HepG2 (cell line): ENCODE data around the gene WNT5A. TPM values are rescaled to one million over a fixed set of nuclear protein-coding genes. Genes with fewer than 3 reads are reported as not detected.
A peak's percentile ranks its signal among the peaks of the same experiment; 100 is the strongest.

Experiments
- ATAC-seq: fragments of 200-7000 bp; cut with Tn5 transposase; 3 replicates; pipeline ENCODE4 v1.9.1; 2020; ENCODE audit warnings: mild to moderate bottlenecking, moderate library complexity
- BruUV-seq: library from RNA; stranded (reverse); fragments of 400-500 nt; replicated peaks from 2 replicates; lab custom pipeline; 2021; lab: Mats Ljungman, UMichigan
- CTCF ChIA-PET: fragments of 300-600 bp; formaldehyde crosslinking; extraction: SDS; loops from one replicate; lab custom pipeline; 2021; ENCODE audit warnings: low total read pairs, inconsistent platforms, low intra/inter-chr PET ratio; lab: Yijun Ruan, JAX
- POLR2A ChIA-PET: fragments of 350-600 bp; sonication (Branson Sonifier 250); formaldehyde crosslinking; loops from one replicate; lab custom pipeline; 2020; ENCODE audit warnings: antibody characterized with exemption, inconsistent platforms; lab: Yijun Ruan, JAX
- DNase-seq: peaks from one replicate; pipeline ENCODE4 v3.0.0-alpha.2; 2015; ENCODE audit warnings: low spot score
- FAIRE-seq: peaks from 3 replicates; lab custom pipeline; 2011; peaks lifted over from hg19 to GRCh38; lab: Jason Lieb, UNC
- H2AFZ ChIP-seq: one replicate; pipeline ENCODE4 v1.6.1; 2011; ENCODE audit warnings: low read length, inconsistent platforms
- H3K27ac ChIP-seq: fragments of 300-600 bp; 3 replicates; pipeline ENCODE4 v1.8.0; 2011; ENCODE audit warnings: mixed run types, mild to moderate bottlenecking, mixed read lengths, low read length, inconsistent platforms; ENCODE audit not compliant: insufficient read depth; ENCODE audit errors: extremely low read length
- H3K27me3 ChIP-seq, 2 experiments: fragments of 200-600 bp in 1 of 2; 2 replicates in 1 of 2; 3 replicates in 1 of 2; pipeline versions ENCODE4 v1.6.0 to v1.8.0; 2011; ENCODE audit warnings: low read length in 2 of 2, mild to moderate bottlenecking in 2 of 2, moderate library complexity in 2 of 2, inconsistent platforms in 1 of 2; ENCODE audit not compliant: insufficient read depth in 2 of 2, control insufficient read depth in 1 of 2
- H3K36me3 ChIP-seq, 2 experiments: fragments of 200-600 bp in 1 of 2; replicated peaks in 1 of 2; 2 replicates in 1 of 2; 3 replicates in 1 of 2; pipeline versions ENCODE4 v1.5.1 to v1.8.0; 2011; ENCODE audit warnings: low read length in 2 of 2, inconsistent platforms in 1 of 2; ENCODE audit not compliant: insufficient read depth in 2 of 2, control insufficient read depth in 1 of 2
- H3K4me1 ChIP-seq: 2 replicates; pipeline ENCODE4 v1.5.1; 2012; ENCODE audit warnings: low read length, inconsistent platforms; ENCODE audit not compliant: insufficient read depth
- H3K4me2 ChIP-seq: 2 replicates; pipeline ENCODE4 v1.6.0; 2011; ENCODE audit warnings: low read depth, low read length, inconsistent platforms
- H3K4me3 ChIP-seq, 3 experiments: fragments of 200-600 bp in 1 of 3; sonication (generic), shearing (Covaris generic) in 1 of 3; replicated peaks in 1 of 3; 2 replicates each; pipeline ENCODE4 v1.5.1; 2011 to 2016; ENCODE audit warnings: low read length in 3 of 3, inconsistent platforms in 2 of 3, low read depth in 2 of 3, mild to moderate bottlenecking in 2 of 3, control low read depth in 1 of 3, mixed read lengths in 1 of 3; ENCODE audit not compliant: insufficient read depth in 1 of 3
- H3K79me2 ChIP-seq: one replicate; pipeline ENCODE4 v1.6.1; 2011; ENCODE audit warnings: low read length, inconsistent platforms; ENCODE audit not compliant: insufficient read depth
- H3K9ac ChIP-seq: 2 replicates; pipeline ENCODE4 v1.6.0; 2011; ENCODE audit warnings: mild to moderate bottlenecking, low read depth, low read length, inconsistent platforms; ENCODE audit not compliant: insufficient read depth
- H3K9me3 ChIP-seq: 2 replicates; pipeline ENCODE4 v1.5.1; 2012; ENCODE audit warnings: mild to moderate bottlenecking, low read length
- H4K20me1 ChIP-seq: 2 replicates; pipeline ENCODE4 v1.6.0; 2011; ENCODE audit warnings: inconsistent platforms, mild to moderate bottlenecking, low read length, moderate library complexity; ENCODE audit not compliant: insufficient read depth
- DR1 ChIP-seq: sonication (generic); formaldehyde crosslinking; IDR thresholded peaks from 2 replicates; pipeline ENCODE4 v1.8.0; 2021; ENCODE audit warnings: mild to moderate bottlenecking, missing genetic modification reagents, inconsistent platforms
- FOXP1 ChIP-seq, 2 experiments: fragments of 450-650 bp in 1 of 2; IDR thresholded peaks; 2 replicates each; pipeline ENCODE4 v1.6.1; 2017 to 2018; ENCODE audit warnings: antibody characterized with exemption in 1 of 2
- LCORL ChIP-seq, 2 experiments: fragments of 450-650 bp in 1 of 2; sonication (generic) in 1 of 2; formaldehyde crosslinking in 1 of 2; IDR thresholded peaks; 2 replicates each; pipeline versions ENCODE4 v1.5.0 to v1.6.1; 2017 to 2020; ENCODE audit warnings: antibody characterized with exemption in 1 of 2, missing genetic modification reagents in 1 of 2
- MTA1 ChIP-seq: sonication (generic); formaldehyde crosslinking; IDR thresholded peaks from 2 replicates; pipeline ENCODE4 v1.4.0; 2020; ENCODE audit warnings: missing genetic modification reagents, mild to moderate bottlenecking, borderline replicate concordance
- TP53 ChIP-seq: sonication (generic); formaldehyde crosslinking; conservative IDR thresholded peaks from 2 replicates; pipeline ENCODE4 v1.4.0; 2020; ENCODE audit warnings: missing genetic modification reagents
- WGBS: methylation state at CpG from one replicate; pipeline ENCODE4 v1.1.6; 2017; ENCODE audit warnings: low lambda C conversion rate; 5-methylcytosine and 5-hydroxymethylcytosine counted together
- in situ Hi-C: cut with HindIII; loops from 2 replicates; pipeline ENCODE4 v1.10.0; 2017; ENCODE audit warnings: low pct_unique_long_range_greater_than_20kb; ENCODE audit not compliant: extremely low pct_ligation_motif_present
- intact Hi-C: fragments of 100-400 bp; cut with micrococcal nuclease; formaldehyde crosslinking; loops from one replicate; pipeline ENCODE4 v1.10.0; 2022; ENCODE audit not compliant: unreplicated experiment
- polyA plus RNA-seq, 8 experiments: library from polyadenylated mRNA; depleted of rRNA in 3 of 8; stranded (reverse) in 7 of 8; unstranded in 1 of 8; fragments of >200 nt; fragmentation: Illumina TruSeq in 4 of 8; extraction: Trizol in 4 of 8; gene quantifications; 2 replicates each; pipeline versions ENCODE4 v1.2.1 to v1.2.3, GENCODE V29; 2011 to 2016; ENCODE audit warnings: low read depth in 4 of 8, missing spikeins in 1 of 8, mixed read lengths in 1 of 8; ENCODE audit not compliant: insufficient read depth in 1 of 8
- total RNA-seq, 5 experiments: library from RNA; depleted of rRNA; stranded (reverse); fragments of >200 nt; fragmentation: Illumina TruSeq; extraction: Trizol; gene quantifications; 2 replicates each; pipeline ENCODE4 v1.2.3, GENCODE V29; 2016; ENCODE audit warnings: low read depth in 1 of 5
- TF ChIP-seq, protein P1 (sequence below): sonication (generic); formaldehyde crosslinking; IDR thresholded peaks from 2 replicates; pipeline ENCODE4 v1.8.0; 2022; ENCODE audit warnings: low read depth, missing genetic modification reagents
- TF ChIP-seq, protein P2 (sequence below): sonication (generic); formaldehyde crosslinking; IDR thresholded peaks from 2 replicates; pipeline ENCODE4 v1.5.1; 2020; ENCODE audit warnings: missing genetic modification reagents, mild to moderate bottlenecking, borderline replicate concordance

Gene WNT5A
- total and polyA plus RNA-seq, 2 of the 13 experiments (the other 11 are each of a cell fraction or from before 2014, with no cell fraction given): not detected

DNA sequence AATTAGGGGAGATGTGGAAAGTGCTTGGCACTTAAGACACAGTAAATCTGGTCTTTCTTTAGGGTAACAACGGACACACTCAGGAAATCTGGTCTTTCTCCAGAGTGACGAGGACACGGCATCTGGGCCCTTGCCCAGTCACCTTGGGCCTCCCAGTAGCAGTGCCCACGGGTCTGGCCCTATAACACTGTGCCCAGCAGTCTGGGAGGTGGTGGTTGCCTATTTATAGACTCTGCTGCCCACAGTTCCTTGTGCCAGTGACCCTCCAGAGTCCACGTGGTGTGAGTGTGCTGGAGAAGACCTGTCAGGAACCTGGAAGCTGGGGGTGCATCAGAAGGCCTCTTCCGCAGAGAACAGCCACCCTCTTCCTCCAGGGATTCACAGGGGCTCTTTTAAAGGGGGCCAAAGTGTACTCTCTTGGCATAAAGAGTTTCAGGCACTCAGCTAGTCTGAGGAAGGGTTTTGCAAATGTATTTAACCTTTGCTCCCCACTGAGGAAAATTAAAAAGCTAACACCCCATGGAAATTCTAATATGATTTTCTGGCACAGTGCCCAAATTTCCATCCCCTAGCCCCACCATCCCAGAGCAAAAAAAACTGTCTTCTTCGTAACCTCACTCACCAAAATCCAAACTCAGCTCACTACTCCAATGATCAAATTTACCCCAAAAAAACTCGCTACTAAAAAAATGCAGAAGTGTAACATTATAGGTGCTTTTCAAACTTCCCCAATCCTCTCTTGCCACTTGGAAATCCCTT lies 15.4 kb downstream of the WNT5A start:
- intact Hi-C loops (no loop called here), in situ Hi-C loops (no loop called here)
- Histone ChIP-seq H3K4me1 (no peaks in the 10 kb centered on the region), H3K79me2 (no peaks in the 10 kb centered on the region), H3K9ac (no peak overlapping the region), H3K4me2 (no peak overlapping the region), H3K4me3 (no peak overlapping the region), H3K27me3 (no peaks in the 10 kb centered on the region), H2AFZ (no peak overlapping the region), H3K9me3 (no peaks in the 10 kb centered on the region)
- ChIA-PET POLR2A (no interaction called here), CTCF (no interaction called here)
- no peak for ATAC-seq
- FAIRE-seq: no peak
- TF ChIP-seq, protein P1, sequence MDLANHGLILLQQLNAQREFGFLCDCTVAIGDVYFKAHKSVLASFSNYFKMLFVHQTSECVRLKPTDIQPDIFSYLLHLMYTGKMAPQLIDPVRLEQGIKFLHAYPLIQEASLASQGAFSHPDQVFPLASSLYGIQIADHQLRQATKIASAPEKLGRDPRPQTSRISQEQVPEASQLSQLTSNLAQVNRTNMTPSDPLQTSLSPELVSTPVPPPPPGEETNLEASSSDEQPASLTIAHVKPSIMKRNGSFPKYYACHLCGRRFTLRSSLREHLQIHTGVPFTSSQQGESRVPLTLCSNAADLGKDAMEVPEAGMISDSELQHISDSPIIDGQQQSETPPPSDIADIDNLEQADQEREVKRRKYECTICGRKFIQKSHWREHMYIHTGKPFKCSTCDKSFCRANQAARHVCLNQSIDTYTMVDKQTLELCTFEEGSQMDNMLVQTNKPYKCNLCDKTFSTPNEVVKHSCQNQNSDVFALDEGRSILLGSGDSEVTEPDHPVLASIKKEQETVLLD (CRISPR knock-in tag): no peak
- TF ChIP-seq LCORL (IDR thresholded peaks at IDR 0.05): peak; percentile 50; the same call in 1 of the 2 replicates
- no peak for TF ChIP-seq LCORL (CRISPR knock-in tag; IDR thresholded peaks at IDR 0.05)
- TF ChIP-seq, all 625 proteins: peak for 1
- Histone ChIP-seq H3K27ac (no peak overlapping the region), H3K36me3 (no peaks in the 10 kb centered on the region), H4K20me1 (no peaks in the 10 kb centered on the region)
- 6% methylated on average over 7 of the region's 8 CpGs for WGBS
- BruUV-seq: no TSS peak
- DNase-seq: no peak

- Histone ChIP-seq H3K9ac (no peak overlapping the region), H3K36me3 (no peaks in the 10 kb centered on the region), H3K79me2 (no peaks in the 10 kb centered on the region), H2AFZ (no peak overlapping the region), H4K20me1 (no peaks in the 10 kb centered on the region), H3K4me2 (no peak overlapping the region), H3K4me1 (no peaks in the 10 kb centered on the region), H3K4me3 (no peak overlapping the region), H3K27ac (no peak overlapping the region), H3K27me3 (no peaks in the 10 kb centered on the region), H3K9me3 (no peaks in the 10 kb centered on the region)
- no TSS peak for BruUV-seq
- WGBS: 50% methylated on average over 2 of the region's 4 CpGs
- DNase-seq (no peak), ATAC-seq (no peak), FAIRE-seq (no peak)
- TF ChIP-seq MTA1 (CRISPR knock-in tag) (no peak), TP53 (no peak), FOXP1 (IDR thresholded peaks at IDR 0.05) (no peak), FOXP1 (CRISPR knock-in tag; IDR thresholded peaks at IDR 0.05) (no peak), DR1 (no peak)
- TF ChIP-seq, protein P2, sequence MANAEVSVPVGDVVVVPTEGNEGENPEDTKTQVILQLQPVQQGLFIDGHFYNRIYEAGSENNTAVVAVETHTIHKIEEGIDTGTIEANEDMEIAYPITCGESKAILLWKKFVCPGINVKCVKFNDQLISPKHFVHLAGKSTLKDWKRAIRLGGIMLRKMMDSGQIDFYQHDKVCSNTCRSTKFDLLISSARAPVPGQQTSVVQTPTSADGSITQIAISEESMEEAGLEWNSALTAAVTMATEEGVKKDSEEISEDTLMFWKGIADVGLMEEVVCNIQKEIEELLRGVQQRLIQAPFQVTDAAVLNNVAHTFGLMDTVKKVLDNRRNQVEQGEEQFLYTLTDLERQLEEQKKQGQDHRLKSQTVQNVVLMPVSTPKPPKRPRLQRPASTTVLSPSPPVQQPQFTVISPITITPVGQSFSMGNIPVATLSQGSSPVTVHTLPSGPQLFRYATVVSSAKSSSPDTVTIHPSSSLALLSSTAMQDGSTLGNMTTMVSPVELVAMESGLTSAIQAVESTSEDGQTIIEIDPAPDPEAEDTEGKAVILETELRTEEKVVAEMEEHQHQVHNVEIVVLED (CRISPR knock-in tag): no peak
- POLR2A ChIA-PET: no interaction called here
- intact Hi-C loops (no loop called here), in situ Hi-C loops (no loop called here)
- CTCF ChIA-PET: no interaction called here
Measured at GRCh38 chr3:55471084-55471483, 16.0 kb downstream of the WNT5A start.
